ENCODE results near the gene ZNF177.
A peak's percentile ranks its signal among the peaks of the same experiment; 100 is the strongest.
"Not testable (repeated sequence)": the region's sequence is repeated elsewhere in the genome, so short reads cannot be mapped to it uniquely, and the experiment has no call there.

ZNF177 gene

DNA sequence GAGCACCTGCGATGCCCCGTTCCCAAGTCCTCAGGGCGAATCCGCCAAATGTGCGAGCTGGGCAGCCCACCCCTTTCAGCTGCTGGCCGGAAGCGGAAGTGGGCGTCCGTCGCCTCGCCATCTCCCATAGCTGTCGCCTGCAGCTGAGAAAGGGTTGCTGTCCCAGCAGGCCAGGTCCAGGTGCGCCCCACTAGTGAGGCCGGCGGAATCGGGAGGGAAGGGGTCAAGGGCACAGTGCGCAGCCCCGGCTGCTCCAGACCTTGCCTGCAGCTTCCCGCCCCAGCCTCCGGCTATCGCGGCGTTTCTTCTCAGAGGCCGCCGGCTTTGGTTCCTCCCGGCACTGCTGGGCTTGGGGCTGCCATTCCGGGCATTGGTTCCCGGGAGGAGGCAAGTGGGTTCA lies at the start of gene ZNF177:
Gene ZNF177 (plus strand): TSS at position 109 of the 400 bp plus-strand sequence. CDS start 15,299 bp downstream, outside the sequence.
- Histone ChIP-seq H3K27me3 (replicated peaks; ENCODE audit: control insufficient read depth, insufficient read depth, low read length) (no peaks in the 10 kb centered on the region), H3K4me1 (ENCODE audit: control insufficient read depth, insufficient read depth, low read length) (no peaks in the 10 kb centered on the region), H3K4me3 (ENCODE audit: low read length) (peak within 1 kb of the TSS; percentile 75), H3K9ac (ENCODE audit: low read length) (no peak within 1 kb of the TSS), H3K36me3 (ENCODE audit: control insufficient read depth, insufficient read depth, low read length, severe bottlenecking) (peaks cover 23% of the 10 kb centered on the region), H3K9me3 (ENCODE audit: control insufficient read depth, low read length) (peaks cover 98% of the 10 kb centered on the region)
- DNase-seq (ENCODE audit: low read depth), result no peak

DNA sequence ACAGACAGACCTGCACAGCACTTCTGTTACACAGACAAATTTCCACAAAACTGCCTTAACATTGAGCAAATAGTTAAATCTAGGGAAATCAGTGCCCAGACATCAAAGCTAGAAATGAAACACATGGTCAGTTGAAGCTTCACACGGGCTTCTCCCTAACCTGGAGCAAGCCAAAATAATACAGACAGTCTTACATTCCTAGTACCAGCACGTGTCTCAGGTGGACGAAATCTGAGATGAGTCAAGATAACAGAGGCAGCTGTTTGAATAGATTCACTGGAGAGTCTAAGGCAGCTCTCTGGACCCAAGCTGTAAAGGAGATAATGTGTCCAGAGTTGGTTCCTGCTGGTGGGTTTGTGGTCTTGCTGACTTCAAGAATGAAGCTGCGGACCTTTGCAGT lies 49.1 kb upstream of the ZNF177 start:
- Histone ChIP-seq H3K4me1 (ENCODE audit: control insufficient read depth, insufficient read depth, low read length) (peaks cover 2% of the 10 kb centered on the region), H3K27me3 (replicated peaks; ENCODE audit: control insufficient read depth, insufficient read depth, low read length) (no peaks in the 10 kb centered on the region), H3K9ac (ENCODE audit: low read length) (no peak overlapping the region), H3K9me3 (ENCODE audit: control insufficient read depth, low read length) (no peaks in the 10 kb centered on the region), H3K4me3 (ENCODE audit: low read length) (no peak overlapping the region), H3K36me3 (ENCODE audit: control insufficient read depth, insufficient read depth, low read length, severe bottlenecking) (no peaks in the 10 kb centered on the region)
- no peak for DNase-seq (ENCODE audit: low read depth)

DNA sequence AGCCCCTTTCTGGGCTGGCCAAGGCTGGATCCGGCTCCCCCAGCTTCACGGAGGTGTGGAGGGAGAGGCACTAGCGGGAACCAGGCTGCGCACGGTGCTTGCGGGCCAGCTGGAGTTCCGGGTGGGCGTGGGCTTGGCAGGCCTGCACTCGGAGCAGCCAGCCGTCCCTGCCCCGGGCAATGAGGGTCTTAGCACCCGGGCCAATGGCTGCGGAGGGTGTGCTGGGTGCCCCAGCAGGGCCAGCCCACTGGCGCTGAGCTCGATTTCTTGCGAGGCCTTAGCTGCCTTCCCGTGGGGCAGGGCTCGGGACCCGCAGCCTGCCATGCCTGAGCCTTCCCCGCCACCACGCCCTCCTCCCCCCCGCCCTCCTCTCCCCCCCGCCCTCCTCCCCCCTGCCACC lies 41.5 kb upstream of the ZNF177 start:
- no peaks in the 10 kb centered on the region for H3K36me3 ChIP-seq (ENCODE audit: control insufficient read depth, insufficient read depth, low read length, severe bottlenecking)
- peaks cover 11% of the 10 kb centered on the region for H3K4me1 ChIP-seq (ENCODE audit: control insufficient read depth, insufficient read depth, low read length)
- no peaks in the 10 kb centered on the region for H3K9me3 ChIP-seq (ENCODE audit: control insufficient read depth, low read length)
- DNase-seq (ENCODE audit: low read depth), result no peak
- no peak overlapping the region for H3K9ac ChIP-seq (ENCODE audit: low read length)
- H3K27me3 ChIP-seq (replicated peaks; ENCODE audit: control insufficient read depth, insufficient read depth, low read length), result no peaks in the 10 kb centered on the region
- no peak overlapping the region for H3K4me3 ChIP-seq (ENCODE audit: low read length)

DNA sequence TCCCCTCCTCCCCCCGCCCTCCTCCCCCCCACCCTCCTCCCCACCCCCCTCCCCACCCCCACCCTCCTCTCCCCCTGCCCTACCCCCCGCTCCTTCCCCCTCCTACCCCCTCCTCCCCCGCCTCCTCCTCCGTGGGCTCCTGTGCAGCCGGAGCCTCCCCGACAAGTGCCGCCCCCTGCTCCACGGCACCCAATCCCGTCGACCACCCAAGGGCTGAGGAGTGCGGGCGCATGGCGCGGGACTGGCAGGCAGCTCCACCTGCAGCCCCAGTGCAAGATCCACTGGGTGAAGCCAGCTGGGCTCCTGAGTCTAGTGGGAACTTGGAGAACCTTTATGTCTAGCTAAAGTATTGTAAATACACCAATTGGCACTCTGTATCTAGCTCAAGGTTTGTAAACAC lies 41.1 kb upstream of the ZNF177 start:
- H3K36me3 ChIP-seq (ENCODE audit: control insufficient read depth, insufficient read depth, low read length, severe bottlenecking); H3K9me3 ChIP-seq (ENCODE audit: control insufficient read depth, low read length): not testable (repeated sequence)

DNA sequence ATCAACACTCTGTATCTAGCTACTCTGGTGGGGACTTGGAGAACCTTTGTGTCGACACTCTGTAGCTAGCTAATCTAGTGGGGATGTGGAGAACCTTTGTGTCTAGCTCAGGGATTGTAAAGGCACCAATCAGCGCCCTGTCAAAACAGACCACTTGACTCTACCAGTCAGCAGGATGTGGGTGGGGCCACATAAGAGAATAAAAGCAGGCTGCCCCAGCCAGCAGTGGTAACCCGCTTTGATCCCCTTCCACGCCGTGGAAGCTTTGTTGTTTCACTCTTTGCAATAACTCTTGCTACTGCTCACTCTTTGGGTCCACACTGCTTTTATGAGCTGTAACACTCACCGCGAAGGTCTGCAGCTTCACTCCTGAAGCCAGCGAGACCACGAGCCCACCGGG lies 40.6 kb upstream of the ZNF177 start:
- H3K4me1 ChIP-seq (ENCODE audit: control insufficient read depth, insufficient read depth, low read length), result peaks cover 11% of the 10 kb centered on the region
- not testable (repeated sequence) for H3K27me3 ChIP-seq (replicated peaks; ENCODE audit: control insufficient read depth, insufficient read depth, low read length); H3K9ac ChIP-seq (ENCODE audit: low read length); H3K4me3 ChIP-seq (ENCODE audit: low read length); H3K36me3 ChIP-seq (ENCODE audit: control insufficient read depth, insufficient read depth, low read length, severe bottlenecking); DNase-seq (ENCODE audit: low read depth); H3K9me3 ChIP-seq (ENCODE audit: control insufficient read depth, low read length)

More for the DNA sequence above, 41.1 kb upstream of the ZNF177 start:
- H3K4me3 ChIP-seq (ENCODE audit: low read length); H3K27me3 ChIP-seq (replicated peaks; ENCODE audit: control insufficient read depth, insufficient read depth, low read length); DNase-seq (ENCODE audit: low read depth); H3K9ac ChIP-seq (ENCODE audit: low read length): not testable (repeated sequence)
- H3K4me1 ChIP-seq (ENCODE audit: control insufficient read depth, insufficient read depth, low read length), result peaks cover 11% of the 10 kb centered on the region

DNA sequence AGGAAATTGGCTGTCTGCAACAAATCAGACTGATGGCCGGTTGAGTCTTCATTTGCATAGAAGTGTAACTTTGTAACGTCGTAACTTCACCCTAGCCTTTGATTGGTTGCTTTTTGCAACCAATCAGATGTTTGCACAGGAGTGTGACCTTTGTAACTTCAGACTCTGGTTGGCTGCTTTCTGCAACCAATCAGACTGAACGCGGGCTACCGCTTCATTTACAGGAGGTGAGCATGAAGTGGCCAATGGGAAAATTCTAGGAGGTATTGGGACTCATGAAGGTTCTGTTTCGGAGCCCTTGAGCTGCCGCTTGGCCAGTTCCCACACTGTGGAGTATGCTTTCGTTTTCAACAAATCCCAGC lies 39.3 kb upstream of the ZNF177 start:
- peaks cover 11% of the 10 kb centered on the region for H3K4me1 ChIP-seq (ENCODE audit: control insufficient read depth, insufficient read depth, low read length)
- peak overlapping the region; percentile 90 for H3K9ac ChIP-seq (ENCODE audit: low read length)
- DNase-seq (ENCODE audit: low read depth), result peak; percentile 64

DNA sequence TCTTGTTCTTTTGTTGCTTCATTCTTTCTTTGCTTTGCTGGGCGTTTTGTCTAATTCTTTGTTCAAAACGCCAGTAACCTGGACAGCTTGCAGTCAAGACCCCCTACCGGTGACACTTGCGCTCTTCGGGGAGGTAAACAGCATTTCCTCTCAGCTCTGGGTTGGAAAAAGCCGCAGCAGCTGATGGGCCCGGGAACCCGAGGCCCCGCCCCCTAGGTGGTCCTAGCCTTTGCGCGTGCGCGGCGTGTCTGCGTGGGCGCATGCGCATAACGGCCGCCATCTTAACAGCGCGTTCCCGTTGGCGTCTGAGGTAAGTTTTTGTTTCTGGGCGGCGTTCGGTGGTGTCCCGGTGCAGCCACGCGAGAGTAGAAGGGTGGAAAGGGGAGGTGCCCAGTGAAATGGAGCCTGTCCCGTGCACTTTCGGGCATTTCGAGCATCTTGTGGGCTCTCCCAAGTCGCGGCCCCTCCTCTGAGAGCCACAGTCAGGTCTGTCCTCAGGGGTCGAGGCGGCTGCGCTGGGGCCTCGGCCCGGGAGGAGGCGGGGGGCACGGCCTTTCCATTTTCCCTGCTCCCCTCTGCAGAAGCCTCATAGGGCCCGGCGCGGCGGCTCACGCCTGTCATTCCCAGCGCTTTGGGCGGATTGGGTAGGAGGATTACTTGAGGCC lies 38.8 kb upstream of the ZNF177 start, which contains the start of gene ZNF559:
Gene ZNF559 (plus strand): TSS at position 261 of the 665 bp plus-strand sequence. CDS start 14,371 bp downstream, outside the sequence.
- Histone ChIP-seq H3K4me1 (ENCODE audit: control insufficient read depth, insufficient read depth, low read length) (peaks cover 11% of the 10 kb centered on the region), H3K27me3 (replicated peaks; ENCODE audit: control insufficient read depth, insufficient read depth, low read length) (no peaks in the 10 kb centered on the region), H3K9ac (ENCODE audit: low read length) (peak within 1 kb of the TSS; percentile 90), H3K4me3 (ENCODE audit: low read length) (peak within 1 kb of the TSS; percentile 87), H3K9me3 (ENCODE audit: control insufficient read depth, low read length) (peaks cover 26% of the 10 kb centered on the region), H3K36me3 (ENCODE audit: control insufficient read depth, insufficient read depth, low read length, severe bottlenecking) (peaks cover 12% of the 10 kb centered on the region)
- peak; percentile 98 for DNase-seq (ENCODE audit: low read depth)

More for the DNA sequence above, 39.3 kb upstream of the ZNF177 start:
- H3K9me3 ChIP-seq (ENCODE audit: control insufficient read depth, low read length), result peaks cover 21% of the 10 kb centered on the region
- H3K4me3 ChIP-seq (ENCODE audit: low read length), result peak overlapping the region; percentile 87
- no peaks in the 10 kb centered on the region for H3K27me3 ChIP-seq (replicated peaks; ENCODE audit: control insufficient read depth, insufficient read depth, low read length)
- H3K36me3 ChIP-seq (ENCODE audit: control insufficient read depth, insufficient read depth, low read length, severe bottlenecking), result peaks cover 10% of the 10 kb centered on the region

DNA sequence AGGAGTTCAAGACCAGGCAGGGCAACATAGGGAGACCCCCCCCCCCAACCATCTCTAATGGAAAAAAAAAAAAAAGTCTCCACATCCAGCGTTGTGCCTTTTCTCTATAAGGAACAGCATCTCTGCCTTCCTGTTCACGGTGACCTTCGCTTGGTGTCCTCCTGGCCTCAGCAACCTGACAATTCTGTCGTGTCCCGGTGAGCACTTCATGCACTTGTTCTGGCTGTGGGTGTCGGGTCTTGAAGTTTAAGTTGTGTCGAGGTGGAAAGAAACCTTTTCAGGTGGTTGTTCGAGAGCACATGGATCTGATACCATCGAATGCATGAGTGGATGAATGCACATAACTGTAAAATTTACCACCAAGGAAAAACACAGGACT lies 38.2 kb upstream of the ZNF177 start:
- Histone ChIP-seq H3K9ac (ENCODE audit: low read length) (peak overlapping the region; percentile 90), H3K4me3 (ENCODE audit: low read length) (peak overlapping the region; percentile 87), H3K9me3 (ENCODE audit: control insufficient read depth, low read length) (peaks cover 31% of the 10 kb centered on the region), H3K27me3 (replicated peaks; ENCODE audit: control insufficient read depth, insufficient read depth, low read length) (no peaks in the 10 kb centered on the region), H3K4me1 (ENCODE audit: control insufficient read depth, insufficient read depth, low read length) (peaks cover 11% of the 10 kb centered on the region), H3K36me3 (ENCODE audit: control insufficient read depth, insufficient read depth, low read length, severe bottlenecking) (peaks cover 12% of the 10 kb centered on the region)
- DNase-seq (ENCODE audit: low read depth), result no peak

DNA sequence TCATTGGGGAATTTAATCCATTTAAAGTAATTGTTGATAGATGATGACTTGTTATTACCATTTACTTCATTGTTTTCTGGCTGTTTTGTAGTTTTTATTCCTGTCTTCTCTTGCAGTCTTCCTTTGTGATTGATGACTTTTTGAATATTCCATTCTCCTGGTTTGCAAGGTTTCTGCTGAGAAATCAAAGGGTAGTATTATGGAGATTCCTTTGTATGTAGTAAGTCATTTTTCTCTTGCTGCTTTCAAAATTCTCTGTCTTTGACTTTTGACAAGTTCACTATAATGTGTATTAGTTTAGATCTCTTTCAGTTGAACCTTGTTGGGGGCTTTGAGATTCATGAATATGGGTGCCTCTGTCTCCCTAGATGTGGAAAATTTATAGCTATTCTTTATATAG lies 32.8 kb upstream of the ZNF177 start:
- Histone ChIP-seq H3K9me3 (ENCODE audit: control insufficient read depth, low read length) (peaks cover 86% of the 10 kb centered on the region), H3K4me3 (ENCODE audit: low read length) (peak overlapping the region; percentile 53), H3K4me1 (ENCODE audit: control insufficient read depth, insufficient read depth, low read length) (no peaks in the 10 kb centered on the region), H3K9ac (ENCODE audit: low read length) (no peak overlapping the region), H3K27me3 (replicated peaks; ENCODE audit: control insufficient read depth, insufficient read depth, low read length) (no peaks in the 10 kb centered on the region), H3K36me3 (ENCODE audit: control insufficient read depth, insufficient read depth, low read length, severe bottlenecking) (peaks cover 53% of the 10 kb centered on the region)
- no peak for DNase-seq (ENCODE audit: low read depth)

DNA sequence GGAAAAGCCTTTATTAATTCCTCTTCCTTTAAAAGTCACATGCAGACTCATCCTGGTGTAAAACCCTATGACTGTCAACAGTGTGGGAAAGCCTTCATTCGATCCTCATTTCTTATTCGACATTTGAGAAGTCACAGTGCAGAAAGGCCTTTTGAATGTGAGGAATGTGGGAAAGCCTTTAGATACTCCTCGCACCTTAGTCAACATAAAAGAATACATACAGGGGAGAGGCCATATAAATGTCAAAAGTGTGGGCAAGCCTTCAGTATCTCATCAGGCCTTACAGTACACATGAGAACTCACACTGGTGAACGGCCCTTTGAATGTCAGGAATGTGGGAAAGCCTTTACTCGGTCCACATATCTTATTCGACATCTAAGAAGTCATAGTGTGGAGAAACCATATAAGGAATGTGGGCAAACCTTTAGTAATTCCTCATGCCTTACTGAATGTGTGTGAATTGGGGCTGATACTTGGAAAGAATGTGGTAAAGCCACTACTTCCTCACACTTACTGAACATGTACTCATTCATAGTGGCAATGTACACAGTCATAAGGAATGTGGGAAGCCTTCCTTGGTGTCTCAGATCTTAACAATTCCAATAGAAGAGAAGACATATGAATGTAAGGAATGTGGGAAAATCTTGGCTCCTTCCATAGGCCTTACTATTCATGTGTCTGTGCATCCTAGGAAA lies 20.1 kb upstream of the ZNF177 start:
- peaks cover 98% of the 10 kb centered on the region for H3K9me3 ChIP-seq (ENCODE audit: control insufficient read depth, low read length)
- H3K4me3 ChIP-seq (ENCODE audit: low read length), result peak overlapping the region; percentile 46
- H3K4me1 ChIP-seq (ENCODE audit: control insufficient read depth, insufficient read depth, low read length), result no peaks in the 10 kb centered on the region
- no peak for DNase-seq (ENCODE audit: low read depth)
- H3K36me3 ChIP-seq (ENCODE audit: control insufficient read depth, insufficient read depth, low read length, severe bottlenecking), result peaks cover 85% of the 10 kb centered on the region
- no peaks in the 10 kb centered on the region for H3K27me3 ChIP-seq (replicated peaks; ENCODE audit: control insufficient read depth, insufficient read depth, low read length)
- H3K9ac ChIP-seq (ENCODE audit: low read length), result no peak overlapping the region

DNA sequence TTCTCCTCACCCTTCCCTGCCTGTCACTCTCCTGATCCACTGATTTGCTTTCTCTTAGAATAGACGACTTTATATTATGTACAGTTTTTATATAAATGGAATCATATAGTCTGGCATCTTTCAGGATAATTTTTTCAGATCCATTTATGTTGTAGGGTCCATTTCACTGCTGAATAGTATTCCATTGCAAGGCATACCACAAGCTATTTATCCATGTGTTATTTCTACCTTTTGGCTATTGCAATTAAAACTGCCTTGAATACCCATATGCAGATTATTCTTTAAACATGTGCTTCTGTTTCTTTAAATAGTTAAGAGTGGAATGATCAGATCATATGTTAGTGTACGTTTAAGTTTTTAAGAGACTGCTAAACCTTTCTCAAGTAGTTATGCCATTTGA lies 17.8 kb upstream of the ZNF177 start:
- H3K4me3 ChIP-seq (ENCODE audit: low read length), result peak overlapping the region; percentile 46
- H3K36me3 ChIP-seq (ENCODE audit: control insufficient read depth, insufficient read depth, low read length, severe bottlenecking), result peaks cover 84% of the 10 kb centered on the region
- no peak for DNase-seq (ENCODE audit: low read depth)
- H3K9me3 ChIP-seq (ENCODE audit: control insufficient read depth, low read length), result peaks cover 99% of the 10 kb centered on the region
- no peaks in the 10 kb centered on the region for H3K27me3 ChIP-seq (replicated peaks; ENCODE audit: control insufficient read depth, insufficient read depth, low read length)
- H3K9ac ChIP-seq (ENCODE audit: low read length), result no peak overlapping the region
- H3K4me1 ChIP-seq (ENCODE audit: control insufficient read depth, insufficient read depth, low read length), result no peaks in the 10 kb centered on the region
